D721Med (cell line): ENCODE measurements around the gene MOB3A.
A peak's percentile ranks its signal among the peaks of the same experiment; 100 is the strongest.

Source experiments
- DNase-seq: peaks from one replicate; pipeline ENCODE4 v3.0.0; 2011; ENCODE audit warnings: low spot score; ENCODE audit not compliant: insufficient read length
- FAIRE-seq: peaks from 2 replicates; lab custom pipeline; 2011; peaks lifted over from hg19 to GRCh38; lab: Jason Lieb, UNC
- TF ChIP-seq, protein P1 (sequence below): IDR thresholded peaks from 2 replicates; pipeline ENCODE4 v1.5.1; 2012; ENCODE audit warnings: mild to moderate bottlenecking, control low read depth; ENCODE audit not compliant: insufficient read depth; ENCODE audit errors: missing control alignments

The MOB3A gene

GRCh38 chr19:2045501-2046045 lies 50.6 kb downstream of the MOB3A start:
- TF ChIP-seq, protein P1, sequence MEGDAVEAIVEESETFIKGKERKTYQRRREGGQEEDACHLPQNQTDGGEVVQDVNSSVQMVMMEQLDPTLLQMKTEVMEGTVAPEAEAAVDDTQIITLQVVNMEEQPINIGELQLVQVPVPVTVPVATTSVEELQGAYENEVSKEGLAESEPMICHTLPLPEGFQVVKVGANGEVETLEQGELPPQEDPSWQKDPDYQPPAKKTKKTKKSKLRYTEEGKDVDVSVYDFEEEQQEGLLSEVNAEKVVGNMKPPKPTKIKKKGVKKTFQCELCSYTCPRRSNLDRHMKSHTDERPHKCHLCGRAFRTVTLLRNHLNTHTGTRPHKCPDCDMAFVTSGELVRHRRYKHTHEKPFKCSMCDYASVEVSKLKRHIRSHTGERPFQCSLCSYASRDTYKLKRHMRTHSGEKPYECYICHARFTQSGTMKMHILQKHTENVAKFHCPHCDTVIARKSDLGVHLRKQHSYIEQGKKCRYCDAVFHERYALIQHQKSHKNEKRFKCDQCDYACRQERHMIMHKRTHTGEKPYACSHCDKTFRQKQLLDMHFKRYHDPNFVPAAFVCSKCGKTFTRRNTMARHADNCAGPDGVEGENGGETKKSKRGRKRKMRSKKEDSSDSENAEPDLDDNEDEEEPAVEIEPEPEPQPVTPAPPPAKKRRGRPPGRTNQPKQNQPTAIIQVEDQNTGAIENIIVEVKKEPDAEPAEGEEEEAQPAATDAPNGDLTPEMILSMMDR: no peak
- FAIRE-seq (no peak), DNase-seq (no peak)

- DNase-seq: no peak
- TF ChIP-seq, protein P1: no peak
- FAIRE-seq: no peak
Observed at GRCh38 chr19:2044709-2045500, 51.2 kb downstream of the MOB3A start.

DNA sequence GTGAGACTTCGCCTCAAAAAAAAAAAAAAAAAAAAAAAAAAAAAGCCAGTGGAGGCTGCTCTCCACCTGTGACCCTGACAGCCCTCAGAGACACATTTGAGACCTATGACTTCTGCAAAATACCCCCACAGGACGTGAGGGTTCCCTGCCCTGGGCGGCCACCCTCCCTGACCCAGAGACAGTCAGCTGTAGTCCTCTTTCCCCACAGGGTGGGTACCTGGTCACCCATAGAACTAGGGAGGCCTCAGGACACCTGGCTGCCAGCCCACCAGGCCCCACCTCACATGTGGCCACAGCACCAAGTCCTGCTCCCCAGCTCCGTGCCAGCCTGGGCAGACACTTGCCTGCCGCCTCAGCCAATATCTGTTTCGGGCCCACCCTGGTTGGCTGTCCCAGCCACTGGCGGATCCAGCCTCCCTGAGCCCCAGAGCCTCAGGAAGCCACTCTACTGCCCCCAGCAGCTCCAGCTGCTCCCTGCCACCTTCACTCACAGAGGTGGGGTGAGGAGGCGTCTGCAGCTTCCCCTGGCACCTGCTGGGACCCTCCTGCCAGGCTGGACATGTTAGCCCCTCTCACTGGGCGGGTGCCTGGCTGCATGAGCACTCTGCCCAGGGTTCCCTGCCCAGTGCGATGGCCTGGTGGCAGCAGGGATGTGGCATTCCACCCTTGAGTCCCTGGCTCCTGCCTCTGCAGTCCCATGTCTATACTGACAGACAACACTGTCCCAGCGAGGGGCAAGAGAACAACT lies 52.0 kb downstream of the MOB3A start:
- no peak for FAIRE-seq
- DNase-seq: no peak
- TF ChIP-seq, protein P1: no peak

- TF ChIP-seq, protein P1: no peak
- DNase-seq (no peak), FAIRE-seq (no peak)
Observed at GRCh38 chr19:2043251-2043641, 52.9 kb downstream of the MOB3A start.

DNA sequence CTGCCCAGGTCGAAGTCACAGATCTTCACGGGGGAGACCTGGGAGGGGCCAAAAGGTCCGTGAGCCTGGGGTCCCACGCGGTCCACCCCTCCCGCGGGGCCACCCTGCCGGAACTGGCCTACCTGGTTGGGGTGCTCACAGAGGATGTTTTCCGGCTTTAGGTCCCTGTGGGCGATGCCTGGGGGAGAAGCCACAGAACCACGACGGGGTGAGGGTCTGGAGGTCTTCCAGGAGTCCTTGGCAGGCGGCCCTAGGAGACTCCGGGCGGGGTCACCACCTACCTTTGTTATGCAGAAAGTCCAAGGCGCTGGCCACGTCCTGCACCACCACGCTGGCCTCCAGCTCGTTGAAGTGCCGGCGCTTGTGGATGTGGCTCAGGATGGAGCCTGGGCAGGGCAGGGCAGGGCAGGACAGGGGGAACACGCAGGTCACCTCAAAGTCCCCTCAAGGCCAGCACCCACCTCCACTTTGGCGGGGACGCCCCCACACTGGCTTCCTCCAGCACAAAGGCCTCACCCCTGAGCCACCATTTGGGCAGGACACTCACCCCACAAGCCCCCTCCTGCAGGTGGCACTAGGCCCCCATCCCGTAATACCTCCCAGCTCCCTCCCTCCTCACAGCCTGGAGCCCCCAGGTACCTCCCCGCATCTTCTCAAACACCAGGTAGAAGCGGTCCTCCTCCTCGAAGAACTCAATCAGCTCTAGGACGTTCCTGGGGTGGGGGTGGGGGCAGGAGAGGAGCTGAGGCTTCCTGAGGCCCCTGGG lies 53.5 kb downstream of the MOB3A start:
- TF ChIP-seq, protein P1: no peak
- DNase-seq (no peak), FAIRE-seq (no peak)

GRCh38 chr19:2041683-2042484 lies 54.2 kb downstream of the MOB3A start:
- peak; percentile 100 for DNase-seq
- no peak for FAIRE-seq
- TF ChIP-seq, protein P1: no peak
